HG03108 (cell line): ENCODE measurements around the gene LATS2.

Experiments
- ATAC-seq: cut with Tn5 transposase; IDR thresholded peaks from one replicate; pipeline ENCODE4 v1.9.1; 2021; ENCODE audit warnings: moderate library complexity; ENCODE audit not compliant: unreplicated experiment

Gene LATS2

DNA sequence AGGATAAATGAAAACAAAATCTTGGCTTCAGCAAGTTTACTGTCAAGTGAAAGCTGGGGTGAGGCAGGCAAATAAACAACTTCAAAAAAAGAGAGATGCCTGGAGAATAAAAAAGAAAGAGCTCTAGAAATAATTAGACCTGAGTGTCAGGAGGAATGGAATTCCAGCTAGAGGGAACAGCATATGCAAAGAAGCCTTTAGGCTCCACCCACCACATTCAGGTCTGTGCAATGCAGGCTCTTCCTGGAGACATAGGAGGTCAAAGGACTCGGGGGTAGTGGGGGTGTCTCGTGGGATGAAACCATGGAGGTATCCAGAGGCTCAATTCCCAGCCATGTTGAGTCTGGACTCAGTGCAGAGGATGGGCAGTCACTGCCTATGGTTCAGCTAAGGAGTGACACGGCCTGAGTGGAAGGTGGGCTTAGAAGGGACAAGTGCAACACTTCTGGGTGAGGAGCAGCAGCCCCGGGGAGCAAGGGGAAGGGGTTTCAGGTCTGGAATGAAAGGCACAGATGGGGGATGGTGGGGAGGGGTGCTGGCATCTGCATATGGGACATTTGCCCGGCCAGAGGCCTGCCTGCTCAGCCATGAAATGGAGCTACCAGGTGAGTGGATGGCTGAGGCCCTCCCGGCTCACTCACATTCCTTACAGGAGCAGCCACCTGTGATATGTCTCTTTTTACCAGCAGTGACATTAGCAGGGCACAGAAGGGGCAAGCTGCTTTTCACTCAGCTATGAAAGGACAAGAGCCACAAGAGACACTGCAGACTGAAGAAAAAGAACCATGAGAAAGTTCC is 12.3 kb downstream of the LATS2 start:
- ATAC-seq, result no peak

DNA sequence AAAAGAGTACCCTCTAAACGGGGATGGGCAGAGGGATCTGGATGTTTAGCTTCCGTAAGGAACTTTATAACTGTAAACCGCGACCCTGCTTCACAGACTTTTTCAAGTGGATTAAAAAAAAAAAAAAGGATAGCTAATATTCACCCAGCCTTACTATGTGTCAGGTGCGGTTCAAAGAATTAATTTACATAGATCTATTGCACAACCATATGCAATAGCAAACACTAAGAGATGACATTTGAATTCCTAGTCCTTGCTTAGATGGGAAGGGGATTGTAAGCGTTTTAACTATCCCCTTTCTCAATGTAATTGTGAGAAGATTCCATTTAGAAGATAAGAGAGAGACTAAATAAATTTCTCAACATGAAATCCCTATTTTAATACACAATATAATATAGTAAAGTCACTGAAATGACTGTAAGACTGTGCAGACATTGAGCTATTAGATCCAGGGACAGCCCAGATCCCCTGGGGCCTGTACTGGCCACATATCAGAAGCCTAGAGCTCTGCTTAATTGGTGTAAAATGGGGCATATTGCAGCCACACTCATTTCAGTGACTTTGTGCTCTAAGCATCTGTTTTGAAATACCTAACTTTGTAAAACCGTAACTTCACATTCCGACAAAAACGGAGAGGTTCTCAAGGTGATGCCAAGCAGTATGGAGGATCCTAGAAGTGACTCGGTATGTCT is 13.6 kb downstream of the LATS2 start:
- ATAC-seq, result no peak

DNA sequence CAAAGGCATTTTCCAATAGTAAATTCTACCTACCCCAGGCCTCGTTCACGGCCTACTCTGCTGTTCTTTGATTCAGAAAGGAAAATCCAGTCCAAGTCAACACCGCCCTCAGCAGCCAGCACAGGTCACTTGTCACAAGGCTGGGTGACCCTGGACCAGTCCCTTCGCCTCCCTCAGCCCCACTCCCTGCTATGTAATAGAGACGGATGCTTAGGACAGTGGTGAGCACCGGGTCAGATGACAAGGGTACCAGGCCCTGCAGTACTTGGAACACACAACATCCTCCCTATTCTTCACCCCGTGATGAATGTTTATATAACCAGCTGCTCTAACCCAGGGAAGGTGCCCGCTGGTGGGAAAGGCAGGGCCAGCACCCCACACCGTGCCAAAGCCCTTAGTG is 14.3 kb downstream of the LATS2 start:
- no peak for ATAC-seq

DNA sequence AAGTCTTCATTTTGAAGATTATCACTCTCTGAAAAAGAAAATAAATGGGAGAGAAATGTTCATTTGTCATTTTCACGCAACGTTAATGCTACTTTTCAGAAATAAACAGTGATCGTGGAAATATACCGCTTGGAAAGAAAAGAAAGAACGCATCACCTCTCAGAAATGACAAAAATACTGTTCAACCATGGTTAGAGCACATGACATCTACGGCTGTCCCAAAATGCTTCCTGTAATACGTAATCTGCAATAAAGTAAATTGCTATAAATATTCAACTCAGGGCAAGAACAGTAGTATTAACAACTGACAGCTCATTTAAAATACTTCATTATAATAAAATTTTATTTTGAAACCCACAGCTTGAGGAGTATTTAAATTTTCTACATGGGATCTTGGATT is 15.2 kb downstream of the LATS2 start:
- ATAC-seq, result no peak

DNA sequence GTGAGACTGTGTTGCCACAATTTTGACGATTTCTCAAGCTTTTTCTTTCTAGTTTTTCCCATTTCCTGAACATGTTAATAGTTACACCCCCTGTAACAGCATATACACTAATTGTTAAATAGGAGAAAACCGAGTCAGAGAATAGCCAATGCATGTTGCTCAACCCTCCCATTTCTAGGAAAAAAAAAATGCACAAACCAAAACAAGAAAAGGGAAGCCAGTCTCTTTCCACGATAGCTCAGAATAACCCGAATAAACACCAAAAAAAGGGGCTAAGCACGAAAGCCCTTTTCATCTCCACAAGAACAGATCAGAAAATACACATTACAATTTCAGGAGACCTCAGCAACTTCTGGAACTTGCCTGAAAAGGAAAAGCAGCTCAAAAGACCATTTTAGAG is 16.3 kb downstream of the LATS2 start:
- ATAC-seq, result no peak

DNA sequence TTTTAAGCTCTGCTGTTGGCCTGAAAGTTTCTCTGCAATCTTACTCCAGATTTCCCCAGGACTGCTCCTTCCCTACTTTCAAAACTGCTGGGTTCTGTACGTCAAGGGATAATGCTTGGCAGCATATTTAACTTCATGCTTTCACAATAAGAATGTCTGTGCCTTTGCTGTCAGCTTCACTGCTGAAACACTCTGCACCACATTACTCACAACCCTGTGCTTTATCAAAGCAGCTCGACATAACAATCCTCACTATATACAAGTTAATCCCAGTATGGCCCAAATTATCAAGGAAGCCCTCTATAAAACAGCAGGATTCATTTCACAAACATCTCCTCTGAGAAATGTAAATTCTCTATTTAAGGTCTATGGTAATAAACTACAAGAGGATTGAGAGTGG is 17.5 kb downstream of the LATS2 start:
- no peak for ATAC-seq

DNA sequence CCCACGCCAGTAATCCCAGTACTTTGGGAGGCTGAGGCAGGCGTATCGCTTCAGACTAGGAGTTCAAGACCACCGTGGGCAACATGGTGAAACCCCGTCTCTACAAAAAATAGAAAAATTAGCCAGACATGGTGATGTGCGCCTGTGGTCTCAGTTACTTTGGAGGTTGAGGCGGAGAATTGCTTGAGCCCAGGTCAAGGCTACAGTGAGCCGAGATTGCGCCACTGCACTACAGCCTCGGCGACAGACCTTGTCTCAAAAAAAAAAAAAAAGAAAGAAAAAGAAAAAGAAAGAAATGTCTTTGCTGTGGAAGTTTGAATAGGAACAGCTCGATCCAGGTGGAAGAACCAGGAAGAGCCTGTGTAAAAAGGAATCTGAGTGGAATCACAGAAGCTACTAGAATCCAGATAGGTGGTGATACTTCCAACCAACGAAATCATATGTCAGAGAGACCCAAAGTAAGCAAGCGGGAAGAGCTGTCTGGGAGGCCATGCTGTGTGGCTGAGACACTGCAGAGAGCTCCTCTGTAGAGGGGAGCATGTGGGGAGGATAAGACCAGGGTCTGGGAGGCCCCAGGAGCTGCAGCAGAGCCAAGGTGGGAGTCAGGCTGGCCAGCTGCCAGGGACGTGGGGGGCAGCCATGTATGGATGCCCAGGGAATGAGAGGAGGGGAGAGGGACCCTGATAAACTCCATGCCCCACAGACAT is 21.1 kb downstream of the LATS2 start:
- no peak for ATAC-seq

DNA sequence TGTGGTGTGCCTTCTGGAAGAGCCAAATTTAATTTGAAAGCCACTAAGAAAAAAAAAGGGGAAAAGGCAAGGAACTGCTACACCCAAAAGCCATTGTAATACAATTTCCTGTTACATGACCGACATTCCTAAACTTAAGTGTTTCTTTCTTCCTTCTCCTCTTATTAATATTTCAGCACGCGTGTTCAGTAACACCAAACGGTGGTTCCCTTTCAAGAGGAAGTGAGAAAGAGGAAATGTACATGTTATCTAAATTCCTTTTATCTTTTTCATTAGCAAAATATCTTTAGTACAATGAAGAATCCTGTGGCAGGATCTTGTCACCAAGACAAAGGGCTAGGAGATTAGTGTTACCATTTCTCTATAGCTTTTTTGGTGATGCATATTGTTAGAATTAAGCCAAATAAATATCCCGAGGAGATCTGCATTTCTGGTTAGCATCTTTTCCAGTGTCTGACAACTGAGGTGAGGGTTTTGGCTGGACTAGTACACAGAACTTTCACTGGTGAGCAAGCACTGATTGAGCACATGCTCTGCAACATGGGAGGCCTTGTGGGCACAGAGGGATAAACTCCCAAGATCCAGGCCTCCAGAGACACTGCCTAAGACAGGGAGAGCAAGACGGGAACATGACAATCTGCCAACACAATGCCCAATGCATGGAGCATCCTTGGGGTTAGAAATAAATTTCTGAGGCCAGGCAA is 22.1 kb downstream of the LATS2 start:
- no peak for ATAC-seq

DNA sequence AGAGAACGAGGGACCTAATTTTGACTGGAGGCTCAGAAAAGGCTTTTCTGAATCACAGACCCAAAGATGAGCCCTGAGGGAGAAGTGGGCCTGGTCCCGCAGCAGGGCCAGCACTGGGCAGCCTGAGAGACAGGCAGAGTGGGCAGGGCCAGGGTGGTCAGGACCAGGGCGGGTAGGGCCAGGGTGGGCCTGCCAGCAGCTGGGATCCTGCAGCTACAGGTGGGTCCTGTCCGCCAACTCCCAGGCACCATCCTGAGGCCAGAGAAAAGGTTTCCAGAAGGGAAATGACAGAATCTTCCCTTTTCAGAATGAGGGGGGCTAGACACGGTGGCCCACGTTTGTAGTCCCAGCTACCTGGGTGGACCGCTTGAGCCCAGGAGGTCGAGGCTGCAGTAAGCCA is 23.7 kb downstream of the LATS2 start:
- no peak for ATAC-seq

DNA sequence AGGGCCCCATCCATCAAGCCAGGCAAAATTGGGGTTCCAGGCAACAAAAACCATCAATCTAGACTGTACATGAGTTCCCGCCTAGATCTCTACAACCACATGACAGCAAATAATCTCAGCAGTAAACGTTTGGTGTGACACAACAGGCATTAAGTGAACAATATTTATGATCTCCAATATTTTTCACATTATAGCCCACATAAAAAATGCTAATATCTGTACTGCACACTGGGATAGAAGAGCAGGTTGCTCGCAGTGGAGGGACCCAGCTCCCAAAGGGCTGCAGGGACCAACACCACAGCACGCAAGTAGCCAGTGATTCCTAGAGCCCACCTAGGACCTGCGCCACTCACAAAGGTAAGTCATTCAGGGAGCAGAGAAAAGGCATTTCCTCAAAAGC is 25.9 kb downstream of the LATS2 start:
- ATAC-seq, result no peak

DNA sequence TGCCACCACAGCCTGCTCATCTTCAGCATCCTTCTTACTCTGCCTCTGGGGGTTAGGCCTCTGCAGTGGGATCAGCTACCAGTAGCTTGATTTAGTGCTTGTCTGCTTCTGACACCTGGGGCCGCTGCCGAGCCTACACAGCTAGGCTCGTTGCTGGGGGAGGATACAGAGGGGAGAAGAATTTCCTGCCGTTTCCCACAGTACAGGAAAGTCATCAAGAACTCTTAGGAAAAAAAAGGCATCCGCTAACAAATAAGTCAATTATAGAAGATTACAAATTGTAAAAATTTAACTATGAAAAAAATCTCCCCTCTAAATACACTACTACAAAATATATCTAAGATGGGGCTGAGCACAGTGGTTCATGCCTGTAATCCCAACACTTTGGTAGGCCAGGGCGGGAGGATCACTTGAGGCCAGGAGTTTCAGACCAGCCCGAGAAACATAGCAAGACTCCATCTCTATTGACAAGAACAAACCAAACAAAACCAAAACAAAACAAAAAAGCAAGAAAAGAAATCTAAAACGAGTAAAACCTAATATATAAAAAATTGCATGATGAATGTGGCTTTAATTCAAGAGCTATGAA is 26.7 kb downstream of the LATS2 start:
- no peak for ATAC-seq

DNA sequence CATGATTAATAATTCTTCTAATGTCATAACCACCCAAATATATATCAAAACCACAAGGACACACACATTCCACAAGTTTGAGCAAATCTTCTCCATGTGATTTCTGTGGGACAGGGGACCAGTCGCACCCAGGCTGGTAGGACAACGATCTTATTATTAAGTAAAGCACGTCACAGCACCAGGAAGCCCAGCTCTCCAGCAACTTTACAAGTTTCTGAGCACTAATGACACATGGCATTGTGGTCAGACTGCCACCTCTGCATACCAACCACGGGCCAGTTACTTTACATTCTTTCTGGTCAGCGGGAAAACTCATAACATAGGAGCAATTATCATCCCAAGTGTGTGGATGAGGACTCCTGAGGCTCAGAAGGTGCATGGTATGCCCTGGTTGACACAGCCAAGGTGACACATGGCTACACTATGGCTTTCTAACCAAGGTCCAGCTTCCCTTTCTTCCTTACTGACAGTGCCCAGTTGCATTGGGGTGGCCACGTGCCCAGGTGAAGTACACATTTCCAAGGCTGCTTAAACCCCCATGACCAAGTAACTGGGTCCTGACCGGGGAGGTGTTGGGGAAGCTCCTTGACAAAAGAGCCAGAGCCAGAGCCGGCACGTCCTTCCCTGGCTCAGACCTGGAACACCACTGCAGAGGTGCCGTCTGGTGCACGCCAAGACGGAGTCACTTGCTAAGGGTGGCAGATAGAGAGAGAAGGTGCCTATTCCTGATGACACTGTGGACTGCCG is 27.4 kb downstream of the LATS2 start:
- no peak for ATAC-seq

DNA sequence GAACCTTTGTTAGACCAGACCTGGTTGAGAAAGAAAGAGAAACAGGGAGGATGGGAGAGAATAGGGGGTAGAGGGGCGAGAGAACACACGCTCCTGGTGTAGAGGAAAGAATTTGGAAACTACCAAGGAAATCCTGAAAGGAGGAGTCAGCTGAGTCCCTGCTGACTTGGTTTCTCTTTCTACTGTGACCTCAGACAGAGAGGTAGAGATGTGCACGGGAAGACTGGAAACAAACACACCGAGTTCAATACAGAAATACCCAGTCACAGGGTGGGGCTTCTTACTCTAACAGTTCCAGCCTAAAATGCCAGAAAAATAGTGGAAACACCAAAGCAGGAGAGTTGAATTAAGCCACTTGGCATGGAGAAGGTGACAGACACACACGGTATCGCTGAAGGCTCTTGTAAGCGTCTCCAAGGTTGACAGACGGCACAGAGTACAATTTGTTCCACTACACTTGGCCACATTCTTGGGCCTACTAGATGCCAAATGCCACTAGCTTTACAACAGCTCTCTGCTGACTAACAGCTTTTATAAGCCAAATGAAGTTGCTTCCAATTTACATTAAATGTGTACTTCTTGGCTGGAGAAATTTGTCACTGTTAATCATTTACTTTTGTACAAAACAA is 28.1 kb downstream of the LATS2 start:
- no peak for ATAC-seq

DNA sequence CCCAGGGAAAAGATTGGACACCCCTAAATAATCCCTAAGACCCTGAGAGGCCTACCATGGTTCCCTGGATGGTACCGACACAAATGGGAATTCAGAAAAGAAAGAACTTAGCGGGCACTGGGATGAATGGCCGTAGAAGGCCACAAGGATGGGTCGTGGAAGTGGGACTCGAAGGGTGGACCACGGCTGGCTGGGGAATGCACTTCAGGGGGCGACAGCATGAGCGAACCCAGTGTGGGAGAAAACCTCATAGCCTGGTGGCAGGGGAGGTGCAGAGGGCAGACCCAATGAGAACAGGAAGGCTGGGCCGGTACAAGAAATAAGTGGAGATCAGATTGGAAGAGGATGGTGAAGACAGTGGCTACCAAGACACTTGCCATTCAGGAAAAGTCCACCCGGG is 28.7 kb downstream of the LATS2 start:
- ATAC-seq, result no peak

DNA sequence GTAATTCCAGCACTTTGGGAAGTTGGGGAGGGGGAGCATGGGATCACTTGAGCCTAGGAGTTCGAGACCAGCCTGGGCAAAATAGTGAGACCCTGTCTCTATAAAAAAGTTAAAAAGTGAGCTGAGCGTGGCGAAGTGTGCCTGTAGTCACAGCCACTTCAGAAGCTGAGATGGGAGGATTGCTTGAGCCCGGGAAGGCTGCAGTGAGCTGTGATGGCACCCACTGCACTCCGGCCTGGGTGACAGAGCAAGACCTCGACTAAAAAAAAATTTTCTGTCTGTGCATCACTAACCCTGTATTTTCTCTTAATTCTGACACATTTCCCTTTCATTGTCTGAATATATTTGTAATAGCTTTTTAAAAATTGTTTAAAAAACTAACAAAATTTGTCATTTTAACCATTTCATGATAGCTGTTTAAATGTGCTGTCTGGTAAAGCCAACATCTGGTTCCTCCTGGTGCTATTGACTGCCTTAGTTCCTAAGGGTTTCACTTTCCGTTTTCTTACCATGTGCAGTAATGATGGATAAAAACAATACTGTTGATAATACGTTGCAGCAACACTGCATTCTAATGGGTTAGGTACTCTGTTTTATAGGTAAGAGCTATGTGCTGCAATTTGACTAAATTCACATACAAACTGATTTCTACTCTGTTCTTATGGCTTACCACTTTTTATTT is 29.7 kb downstream of the LATS2 start:
- ATAC-seq, result no peak

DNA sequence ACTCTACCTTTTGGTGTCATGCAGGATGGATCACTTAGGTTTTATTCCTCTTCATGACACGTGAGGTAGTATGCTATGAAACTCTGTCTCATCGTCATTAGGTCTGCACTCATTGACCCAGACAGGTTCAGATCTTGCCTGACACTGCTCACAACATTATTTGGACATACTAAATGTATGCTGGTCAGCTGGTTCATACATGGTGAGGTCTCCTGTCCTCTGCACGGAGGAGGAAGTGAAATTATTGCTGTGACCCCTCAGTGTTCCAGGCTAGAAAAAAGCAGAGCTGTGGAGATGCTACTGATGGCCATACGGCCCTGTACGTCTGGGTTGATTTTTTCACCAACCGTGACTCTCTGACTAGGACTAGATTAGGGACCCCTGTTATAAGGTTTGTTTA is 35.8 kb downstream of the LATS2 start:
- ATAC-seq, result no peak

DNA sequence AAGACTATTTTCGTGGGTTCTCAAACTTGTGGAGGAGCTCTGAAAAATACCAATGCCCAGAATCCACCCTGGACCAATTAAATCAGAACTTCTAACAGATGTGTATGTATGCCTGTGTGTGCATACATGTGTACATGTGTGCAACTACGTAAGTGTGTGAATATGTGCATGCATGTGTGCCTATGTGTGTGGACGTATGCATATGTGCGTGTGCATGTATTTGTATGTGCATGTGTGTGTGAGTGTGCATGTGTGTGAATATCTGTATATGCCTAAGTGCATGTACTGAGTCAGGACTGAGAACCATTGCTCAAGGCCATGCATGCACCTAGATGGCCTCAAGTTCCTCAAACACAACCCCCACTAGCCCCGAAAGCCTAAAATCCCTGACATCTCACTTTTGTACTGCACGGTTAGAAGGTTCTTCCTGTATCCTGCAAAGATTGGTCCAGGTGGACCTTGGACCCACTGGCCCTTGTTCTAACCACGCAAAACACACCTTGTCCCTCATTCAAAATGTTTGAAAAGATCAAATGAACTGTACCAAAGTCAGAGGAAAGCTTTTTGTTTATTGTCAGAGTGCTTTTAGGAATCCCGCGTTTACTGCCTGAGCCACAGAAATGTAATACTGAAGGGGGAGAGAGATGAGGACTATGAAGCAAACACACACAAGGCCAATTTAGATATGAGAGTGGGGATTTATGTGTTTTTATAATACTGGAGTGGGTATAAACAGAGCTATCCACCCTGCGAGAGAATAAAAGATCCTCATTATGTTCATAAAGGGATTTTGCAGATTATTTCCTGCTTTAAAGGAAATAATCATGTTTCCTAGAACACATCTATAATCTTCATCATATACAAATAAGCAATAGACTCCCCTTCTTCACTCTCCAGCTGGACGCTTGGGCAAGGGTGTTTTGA is 39.1 kb downstream of the LATS2 start:
- no peak for ATAC-seq

DNA sequence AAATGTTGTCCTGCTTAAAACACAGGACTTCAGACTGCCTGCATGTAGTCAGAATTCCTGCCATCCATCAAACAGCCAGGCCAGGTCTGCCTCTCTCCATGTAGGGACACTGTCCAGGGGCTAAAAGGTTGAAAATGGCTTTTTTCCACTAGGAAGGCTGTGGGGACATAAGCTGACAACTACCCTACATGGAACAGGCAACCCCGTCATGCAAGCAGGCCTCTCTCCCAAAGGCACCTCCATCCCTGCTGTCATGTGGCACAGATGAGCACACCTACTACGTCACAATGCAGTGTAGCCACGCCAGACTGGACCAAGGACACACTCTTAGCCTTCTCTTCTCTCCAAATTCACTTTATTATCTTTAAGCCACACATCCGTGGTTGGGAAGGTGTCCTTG is 40.8 kb downstream of the LATS2 start:
- no peak for ATAC-seq
